PC-3 (cell line): Measurements from ENCODE around the gene TDRD12. TPM values are rescaled to one million over a fixed set of nuclear protein-coding genes. Genes with fewer than 3 reads are reported as not detected.

Source experiments
- ATAC-seq: fragments of 200-7000 bp; cut with Tn5 transposase; 2 replicates; pipeline ENCODE4 v1.9.1; 2020; ENCODE audit warnings: mild to moderate bottlenecking, moderate library complexity
- BruUV-seq: library from RNA; stranded (reverse); fragments of 400-500 nt; replicated peaks from 2 replicates; lab custom pipeline; 2021; lab: Mats Ljungman, UMichigan
- CTCF ChIA-PET: fragments of 300-600 bp; sonication (Branson Sonifier 250); formaldehyde crosslinking; loops from one replicate; lab custom pipeline; 2022; ENCODE audit warnings: antibody characterized with exemption; lab: Charles Lee
- POLR2A ChIA-PET: fragments of 300-600 bp; sonication (Branson Sonifier 250); formaldehyde crosslinking; loops from one replicate; lab custom pipeline; 2022; ENCODE audit warnings: antibody characterized with exemption; ENCODE audit not compliant: unreplicated experiment; lab: Charles Lee
- DNase-seq: peaks from one replicate; pipeline ENCODE4 v3.0.0-alpha.2; 2015
- H2AFZ ChIP-seq: fragments of 300-600 bp; sonication (generic); 2 replicates; pipeline ENCODE4 v1.6.0; 2016; ENCODE audit warnings: antibody characterized with exemption, low read length
- H3F3A ChIP-seq: fragments of 300-600 bp; sonication (generic); one replicate; pipeline ENCODE4 v1.6.0; 2017; ENCODE audit warnings: antibody characterized with exemption, low read length, control low read depth, mild to moderate bottlenecking; ENCODE audit not compliant: unreplicated experiment
- H3K27ac ChIP-seq: fragments of 300-600 bp; sonication (generic); 2 replicates; pipeline ENCODE4 v1.5.1; 2016; ENCODE audit warnings: mild to moderate bottlenecking, low read length
- H3K27me3 ChIP-seq: fragments of 300-600 bp; sonication (generic); 2 replicates; pipeline ENCODE4 v1.6.1; 2016; ENCODE audit warnings: low read length, mixed read lengths
- H3K36me3 ChIP-seq: fragments of 300-600 bp; sonication (generic); 2 replicates; pipeline ENCODE4 v1.6.1; 2016; ENCODE audit warnings: low read depth, mixed run types, low read length, mixed read lengths
- H3K4me1 ChIP-seq: fragments of 300-600 bp; sonication (generic); 2 replicates; pipeline ENCODE4 v1.5.1; 2016; ENCODE audit warnings: low read length; ENCODE audit not compliant: insufficient read depth
- H3K4me2 ChIP-seq: fragments of 300-600 bp; sonication (generic); 2 replicates; pipeline ENCODE4 v1.6.0; 2016; ENCODE audit warnings: low read length
- H3K4me3 ChIP-seq: fragments of 300-600 bp; sonication (generic); 2 replicates; pipeline ENCODE4 v1.5.1; 2016; ENCODE audit warnings: mild to moderate bottlenecking, low read length, mixed read lengths
- H3K79me2 ChIP-seq: fragments of 300-600 bp; sonication (generic); 2 replicates; pipeline ENCODE4 v1.6.1; 2017; ENCODE audit warnings: low read length, mixed read lengths
- H3K9ac ChIP-seq: fragments of 300-600 bp; sonication (generic); 2 replicates; pipeline ENCODE4 v1.6.0; 2016; ENCODE audit warnings: mild to moderate bottlenecking, low read length
- H3K9me2 ChIP-seq: fragments of 300-600 bp; sonication (generic); replicated peaks from 2 replicates; pipeline ENCODE4 v1.6.1; 2016; ENCODE audit warnings: mixed run types, low read length, mixed read lengths
- H3K9me3 ChIP-seq: fragments of 300-600 bp; sonication (generic); 2 replicates; pipeline ENCODE4 v1.6.1; 2016; ENCODE audit warnings: low read length, mixed read lengths
- H4K20me1 ChIP-seq: fragments of 300-600 bp; sonication (generic); 2 replicates; pipeline ENCODE4 v1.6.1; 2016; ENCODE audit warnings: low read length, mixed read lengths
- EZH2 ChIP-seq: fragments of 300-600 bp; sonication (generic); IDR thresholded peaks from one replicate; pipeline ENCODE4 v1.6.1; 2017; ENCODE audit warnings: antibody characterized with exemption, mild to moderate bottlenecking, low read length; ENCODE audit not compliant: unreplicated experiment
- EZH2phosphoT487 ChIP-seq: fragments of 300-600 bp; sonication (generic); IDR thresholded peaks from 2 replicates; pipeline ENCODE4 v1.6.1; 2018; ENCODE audit warnings: mild to moderate bottlenecking, antibody characterized with exemption, low read length, borderline replicate concordance
- intact Hi-C: fragments of 100-400 bp; cut with micrococcal nuclease; formaldehyde crosslinking; loops from 2 replicates; pipeline ENCODE4 v1.9.0; 2023
- total RNA-seq: library from RNA; depleted of rRNA; stranded (reverse); fragments of >200 nt; gene quantifications from 2 replicates; pipeline ENCODE4 v1.2.3, GENCODE V29; 2014
- TF ChIP-seq, protein P1 (sequence below): fragments of 300-600 bp; sonication (generic); conservative IDR thresholded peaks from 2 replicates; pipeline ENCODE4 v1.5.1; 2017; ENCODE audit warnings: antibody characterized with exemption, low read depth, mild to moderate bottlenecking, low read length

The TDRD12 gene
- total RNA-seq, 1 experiment from 2014 or later = not detected

DNA sequence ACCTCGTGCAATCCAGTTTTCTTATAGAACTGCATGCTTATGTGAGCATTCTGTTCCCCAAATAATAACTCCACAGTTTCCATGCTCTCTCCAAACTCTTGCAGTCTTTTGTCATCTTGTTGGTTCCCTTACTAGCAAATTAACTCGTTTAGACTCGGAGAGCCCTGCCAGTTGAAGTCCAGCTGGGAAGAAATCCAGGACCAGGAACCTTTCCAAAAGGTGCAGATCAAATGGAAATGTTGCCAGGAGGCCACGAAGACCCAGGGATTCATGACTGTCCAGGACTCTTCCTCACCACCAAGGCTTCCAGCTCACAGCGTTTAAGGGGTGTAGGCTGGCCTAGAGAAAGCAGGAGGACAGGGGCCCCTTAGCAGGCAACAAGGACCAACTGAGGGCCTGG is 2.1 kb upstream of the TDRD12 start:
- Histone ChIP-seq H3K4me1 (no peaks in the 10 kb centered on the region), H3K4me3 (no peak overlapping the region), H3K9me2 (no peaks in the 10 kb centered on the region), H4K20me1 (no peaks in the 10 kb centered on the region), H3K36me3 (no peaks in the 10 kb centered on the region), H3K27ac (no peak overlapping the region), H3K9ac (no peak overlapping the region), H2AFZ (no peak overlapping the region), H3K27me3 (no peaks in the 10 kb centered on the region), H3K4me2 (no peak overlapping the region), H3F3A (no peaks in the 10 kb centered on the region), H3K9me3 (no peaks in the 10 kb centered on the region), H3K79me2 (no peaks in the 10 kb centered on the region)
- ChIA-PET CTCF (no interaction called here), POLR2A (no interaction called here)
- DNase-seq (no peak), ATAC-seq (no peak)
- BruUV-seq = no TSS peak
- no peak for TF ChIP-seq EZH2
- TF ChIP-seq, protein P1, sequence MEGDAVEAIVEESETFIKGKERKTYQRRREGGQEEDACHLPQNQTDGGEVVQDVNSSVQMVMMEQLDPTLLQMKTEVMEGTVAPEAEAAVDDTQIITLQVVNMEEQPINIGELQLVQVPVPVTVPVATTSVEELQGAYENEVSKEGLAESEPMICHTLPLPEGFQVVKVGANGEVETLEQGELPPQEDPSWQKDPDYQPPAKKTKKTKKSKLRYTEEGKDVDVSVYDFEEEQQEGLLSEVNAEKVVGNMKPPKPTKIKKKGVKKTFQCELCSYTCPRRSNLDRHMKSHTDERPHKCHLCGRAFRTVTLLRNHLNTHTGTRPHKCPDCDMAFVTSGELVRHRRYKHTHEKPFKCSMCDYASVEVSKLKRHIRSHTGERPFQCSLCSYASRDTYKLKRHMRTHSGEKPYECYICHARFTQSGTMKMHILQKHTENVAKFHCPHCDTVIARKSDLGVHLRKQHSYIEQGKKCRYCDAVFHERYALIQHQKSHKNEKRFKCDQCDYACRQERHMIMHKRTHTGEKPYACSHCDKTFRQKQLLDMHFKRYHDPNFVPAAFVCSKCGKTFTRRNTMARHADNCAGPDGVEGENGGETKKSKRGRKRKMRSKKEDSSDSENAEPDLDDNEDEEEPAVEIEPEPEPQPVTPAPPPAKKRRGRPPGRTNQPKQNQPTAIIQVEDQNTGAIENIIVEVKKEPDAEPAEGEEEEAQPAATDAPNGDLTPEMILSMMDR = no peak
- TF ChIP-seq EZH2phosphoT487 = no peak
- intact Hi-C loops = no loop called here

DNA sequence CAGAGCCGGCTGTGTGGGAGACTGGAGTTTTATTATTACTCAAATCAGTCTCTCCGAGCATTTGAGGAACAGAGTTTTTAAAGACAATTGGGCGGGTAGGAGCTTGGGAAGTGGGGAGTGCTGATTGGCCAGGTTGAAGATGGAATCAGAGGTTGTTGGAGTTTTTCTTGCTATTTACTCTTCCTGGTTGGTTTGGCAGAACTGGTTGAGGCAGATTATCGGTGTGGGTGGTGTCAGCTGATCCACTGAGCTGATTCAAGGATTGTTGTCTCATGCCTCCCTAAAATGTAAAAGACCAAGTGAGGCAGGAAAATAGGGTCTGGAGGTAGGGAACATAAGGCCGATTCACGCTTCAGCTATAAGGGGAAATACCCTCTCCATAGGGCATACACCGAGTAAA is 1.3 kb upstream of the TDRD12 start:
- Histone ChIP-seq H3K9me2 (no peaks in the 10 kb centered on the region), H3K27me3 (no peaks in the 10 kb centered on the region), H3F3A (no peaks in the 10 kb centered on the region), H3K9me3 (no peaks in the 10 kb centered on the region), H3K27ac (no peak overlapping the region), H3K4me3 (no peak overlapping the region), H3K9ac (no peak overlapping the region), H3K79me2 (no peaks in the 10 kb centered on the region), H2AFZ (no peak overlapping the region), H3K4me1 (no peaks in the 10 kb centered on the region), H4K20me1 (no peaks in the 10 kb centered on the region), H3K4me2 (no peak overlapping the region), H3K36me3 (no peaks in the 10 kb centered on the region)
- POLR2A ChIA-PET = no interaction called here
- intact Hi-C loops = no loop called here
- CTCF ChIA-PET = no interaction called here
- ATAC-seq (no peak), DNase-seq (no peak)
- TF ChIP-seq EZH2phosphoT487 (no peak), EZH2 (no peak)
- TF ChIP-seq, protein P1 = no peak
- no TSS peak for BruUV-seq

DNA sequence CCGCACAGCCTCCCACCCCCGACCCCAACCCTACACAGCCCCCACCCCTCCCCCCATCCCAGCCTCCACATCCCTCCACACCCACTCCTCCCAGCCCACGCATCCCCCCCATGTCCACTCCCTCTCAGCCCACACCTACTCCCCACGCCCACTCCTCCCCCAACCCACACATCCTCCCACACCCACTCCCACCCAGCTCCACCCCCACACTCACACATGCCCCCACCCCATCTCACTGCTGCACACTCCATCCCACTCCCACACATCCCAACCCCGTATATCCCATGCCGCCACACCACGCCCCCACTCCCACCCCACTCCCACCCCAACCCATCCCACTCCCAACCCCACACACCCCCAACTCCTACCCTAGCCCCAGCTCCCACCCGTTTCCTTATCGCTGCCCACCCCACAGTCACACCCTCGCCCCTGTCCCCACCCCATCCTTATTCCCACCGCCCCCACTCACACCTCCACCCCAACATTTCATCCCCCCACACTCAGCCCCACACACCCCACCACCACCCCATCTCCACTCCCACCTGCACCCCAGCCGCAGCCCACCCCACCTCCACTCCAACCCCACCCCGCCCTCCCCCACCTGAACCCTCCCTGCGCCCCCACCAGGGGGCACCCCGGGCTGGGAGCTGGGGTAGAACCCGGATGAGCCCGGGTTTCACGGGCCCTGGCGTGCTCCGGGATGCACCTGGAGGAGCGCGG is 809 bp downstream of the TDRD12 start:
- no peaks in the 10 kb centered on the region for H3K9me2 ChIP-seq
- ChIA-PET CTCF (no interaction called here), POLR2A (no interaction called here)
- no peaks in the 10 kb centered on the region for H3F3A ChIP-seq
- H2AFZ ChIP-seq = no peak overlapping the region
- no peaks in the 10 kb centered on the region for H3K4me1 ChIP-seq
- no peak overlapping the region for H3K4me2 ChIP-seq
- no peak for DNase-seq
- H4K20me1 ChIP-seq = no peaks in the 10 kb centered on the region
- H3K27ac ChIP-seq = no peak overlapping the region
- H3K4me3 ChIP-seq = no peak overlapping the region
- TF ChIP-seq EZH2 = no peak
- TF ChIP-seq, protein P1 = no peak
- no peak for TF ChIP-seq EZH2phosphoT487
- no peak overlapping the region for H3K9ac ChIP-seq
- H3K27me3 ChIP-seq = no peaks in the 10 kb centered on the region
- no peaks in the 10 kb centered on the region for H3K79me2 ChIP-seq
- BruUV-seq = no TSS peak
- H3K9me3 ChIP-seq = no peaks in the 10 kb centered on the region
- intact Hi-C loops = no loop called here
- no peak for ATAC-seq
- no peaks in the 10 kb centered on the region for H3K36me3 ChIP-seq
